PFSK-1 (cell line): ENCODE results near the gene IFI6. TPM values are rescaled to one million over a fixed set of nuclear protein-coding genes. Genes with fewer than 3 reads are reported as not detected.

Experiments used
- FOXP2 ChIP-seq: optimal IDR thresholded peaks from 2 replicates; pipeline ENCODE3; 2011; ENCODE audit warnings: borderline replicate concordance, control low read depth, inconsistent platforms; ENCODE audit not compliant: insufficient read depth; ENCODE audit errors: extremely low read length, extremely low read depth
- POLR2AphosphoS5 ChIP-seq: IDR thresholded peaks from 2 replicates; pipeline ENCODE4 v1.6.1; 2012; ENCODE audit warnings: low read depth, mild to moderate bottlenecking, control low read depth, low read length, moderate library complexity
- REST ChIP-seq, 2 experiments: IDR thresholded peaks; 2 replicates each; pipeline versions ENCODE4 v1.6.1 to v1.8.0; 2011 to 2012; ENCODE audit warnings: low read depth in 2 of 2, low read length in 2 of 2, control low read depth in 1 of 2, inconsistent platforms in 1 of 2, mild to moderate bottlenecking in 1 of 2, moderate library complexity in 1 of 2; ENCODE audit not compliant: insufficient read depth in 1 of 2
- SIN3A ChIP-seq: IDR thresholded peaks from 2 replicates; pipeline ENCODE4 v1.6.1; 2012; ENCODE audit warnings: mild to moderate bottlenecking, low read length, moderate library complexity, borderline replicate concordance; ENCODE audit not compliant: insufficient read depth
- TAF1 ChIP-seq: IDR thresholded peaks from 2 replicates; pipeline ENCODE4 v1.6.1; 2012; ENCODE audit warnings: low read length, control low read depth, borderline replicate concordance; ENCODE audit not compliant: insufficient read depth
- polyA plus RNA-seq: library from polyadenylated mRNA; unstranded; fragments of >200 nt; gene quantifications from one replicate; pipeline ENCODE4 v1.2.1, GENCODE V29; 2012; ENCODE audit warnings: low read depth, missing spikeins; ENCODE audit not compliant: insufficient read length

Gene IFI6
- polyA plus RNA-seq, result 4.3 TPM

GRCh38 chr1:27671964-27672749 is at the start of gene IFI6:
Gene IFI6, minus strand, starts transcription at chr1:27672192. Its CDS starts 2,878 bp downstream, at chr1:27669314.
- TF ChIP-seq FOXP2, result no peak
- no peak for TF ChIP-seq SIN3A
- TF ChIP-seq POLR2AphosphoS5, result peak; percentile 75
- no peak for TF ChIP-seq TAF1

DNA sequence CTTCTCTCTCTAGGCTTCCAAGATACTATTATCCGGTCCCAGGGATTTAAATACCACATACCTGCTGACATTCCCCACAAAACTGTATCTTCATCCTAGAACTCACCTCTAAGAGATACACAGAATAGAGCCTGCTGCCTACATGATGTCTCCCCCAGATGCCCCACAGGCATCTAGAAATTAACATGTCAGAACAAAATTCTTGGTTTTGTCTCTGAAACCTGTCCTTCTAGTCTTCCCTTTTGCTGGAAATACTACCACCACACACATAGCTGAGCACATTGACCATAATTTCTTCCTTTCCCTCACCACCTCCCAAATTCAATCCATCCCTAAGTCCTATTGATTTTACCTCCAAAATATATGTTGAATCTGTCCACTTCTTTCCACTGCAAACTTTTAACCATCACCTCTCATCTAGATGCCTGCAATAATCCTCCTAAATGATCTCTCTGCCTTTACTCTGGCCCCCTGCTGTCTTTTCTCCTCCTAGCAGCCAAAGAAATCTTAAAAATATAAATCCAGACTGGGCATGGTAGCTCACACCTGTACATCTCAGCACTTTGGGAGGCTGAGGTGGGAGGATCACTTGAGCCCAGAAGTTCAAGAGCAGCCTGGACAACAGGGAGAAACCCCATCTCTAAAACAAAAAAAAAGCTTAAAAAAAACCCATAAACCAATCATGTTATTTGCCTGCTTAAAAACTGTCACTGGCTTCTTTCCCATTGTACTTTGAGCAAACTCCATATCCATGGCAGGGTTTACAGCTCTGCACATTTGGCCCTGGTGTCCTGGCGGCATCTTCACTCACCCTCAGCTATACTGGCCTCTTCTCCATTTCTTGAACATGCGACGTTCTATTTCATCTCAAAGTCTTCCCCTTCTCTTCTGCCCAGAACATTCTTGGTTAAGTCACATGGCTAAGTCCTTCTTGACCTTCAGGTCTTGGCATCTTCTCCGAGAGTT is 47.6 kb upstream of the IFI6 start:
- TF ChIP-seq FOXP2 (no peak), POLR2AphosphoS5 (no peak), REST (IDR thresholded peaks at IDR 0.05; ENCODE audit: insufficient read depth in 1 of 2, low read depth in 2 of 2, low read length in 2 of 2) (no peak), TAF1 (no peak), SIN3A (no peak)

- TF ChIP-seq SIN3A (no peak), REST (IDR thresholded peaks at IDR 0.05; ENCODE audit: insufficient read depth in 1 of 2, low read depth in 2 of 2, low read length in 2 of 2) (no peak)
Observed at GRCh38 chr1:27716262-27716895, 44.4 kb upstream of the IFI6 start.

- no peak for TF ChIP-seq SIN3A
- TF ChIP-seq TAF1, result no peak
- TF ChIP-seq POLR2AphosphoS5, result no peak
- TF ChIP-seq REST (IDR thresholded peaks at IDR 0.05; ENCODE audit: insufficient read depth in 1 of 2, low read depth in 2 of 2, low read length in 2 of 2), result no peak
Observed at GRCh38 chr1:27713869-27714513, 42.0 kb upstream of the IFI6 start.

DNA sequence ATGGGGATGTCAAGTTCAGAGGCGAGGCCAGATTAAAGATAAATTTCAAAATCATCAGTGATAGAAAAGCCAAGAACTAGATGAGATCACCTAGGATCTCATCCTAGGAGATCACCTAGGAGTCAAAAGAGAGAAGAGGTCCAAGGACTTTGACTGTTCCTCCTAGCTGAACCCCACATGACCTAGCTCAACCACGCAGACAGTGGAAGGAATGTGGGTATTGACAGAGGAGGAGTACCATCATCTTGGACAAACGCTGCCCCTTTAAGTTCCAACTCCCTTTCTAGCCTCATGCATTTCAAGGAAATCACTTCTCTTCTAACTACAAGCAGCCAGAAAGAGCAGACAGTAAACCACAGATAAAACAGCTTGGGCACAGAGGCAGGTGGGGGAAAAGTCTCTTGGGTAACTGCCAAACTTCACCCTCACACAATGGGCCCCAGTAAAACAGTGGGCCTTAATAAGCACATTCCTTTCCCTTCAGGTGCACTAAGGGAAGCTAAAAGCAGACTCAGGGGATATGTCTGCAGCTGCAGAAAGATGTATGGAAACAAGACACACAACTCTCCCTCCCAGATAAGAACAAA is 41.2 kb upstream of the IFI6 start:
- no peak for TF ChIP-seq POLR2AphosphoS5
- TF ChIP-seq TAF1, result no peak
- TF ChIP-seq SIN3A, result no peak
- TF ChIP-seq REST (IDR thresholded peaks at IDR 0.05; ENCODE audit: insufficient read depth in 1 of 2, low read depth in 2 of 2, low read length in 2 of 2), result no peak
- TF ChIP-seq FOXP2, result no peak
